GM23338 (cell line): Measurements from ENCODE around the gene NFATC2IP. TPM values are rescaled to one million over a fixed set of nuclear protein-coding genes. Genes with fewer than 3 reads are reported as not detected.

Source experiments
- ATAC-seq: fragments of 200-7000 bp; cut with Tn5 transposase; 3 replicates; pipeline ENCODE4 v1.9.1; 2020
- DNase-seq: peaks from one replicate; pipeline ENCODE4 v3.0.0-alpha.2; 2015; ENCODE audit warnings: low spot score
- H2AFZ ChIP-seq: fragments of 200-600 bp; sonication (generic); 2 replicates; pipeline ENCODE4 v1.8.0; 2016; ENCODE audit warnings: antibody characterized with exemption, mild to moderate bottlenecking, moderate library complexity
- H3F3A ChIP-seq: fragments of 200-600 bp; sonication (generic); replicated peaks from 2 replicates; pipeline ENCODE4 v1.8.0; 2017; ENCODE audit warnings: antibody characterized with exemption, mixed run types, low read depth
- H3K27ac ChIP-seq: fragments of 200-600 bp; sonication (generic); 2 replicates; pipeline ENCODE4 v1.6.1; 2016; ENCODE audit warnings: low read depth
- H3K27me3 ChIP-seq: fragments of 200-600 bp; sonication (generic); 2 replicates; pipeline ENCODE4 v1.8.0; 2016; ENCODE audit warnings: mild to moderate bottlenecking, mixed run types, moderate library complexity; ENCODE audit not compliant: insufficient read depth
- H3K36me3 ChIP-seq: fragments of 200-600 bp; sonication (generic); 2 replicates; pipeline ENCODE4 v1.8.0; 2016; ENCODE audit warnings: mild to moderate bottlenecking; ENCODE audit not compliant: insufficient read depth
- H3K4me1 ChIP-seq: fragments of 200-600 bp; sonication (generic); 2 replicates; pipeline ENCODE4 v1.8.0; 2016; ENCODE audit warnings: mild to moderate bottlenecking, moderate library complexity; ENCODE audit not compliant: insufficient read depth
- H3K4me2 ChIP-seq: fragments of 200-600 bp; sonication (generic); 2 replicates; pipeline ENCODE4 v1.7.1; 2017; ENCODE audit warnings: mixed run types
- H3K4me3 ChIP-seq: fragments of 200-600 bp; sonication (generic); 2 replicates; pipeline ENCODE4 v1.6.1; 2016; ENCODE audit warnings: mixed run types
- H3K79me2 ChIP-seq: fragments of 200-600 bp; sonication (generic); replicated peaks from 2 replicates; pipeline ENCODE4 v1.8.0; 2017; ENCODE audit warnings: mild to moderate bottlenecking; ENCODE audit not compliant: insufficient read depth
- H3K9me2 ChIP-seq: fragments of 200-600 bp; sonication (generic); 2 replicates; pipeline ENCODE4 v1.8.0; 2017; ENCODE audit not compliant: insufficient read depth
- H4K20me1 ChIP-seq: fragments of 200-600 bp; sonication (generic); replicated peaks from 2 replicates; pipeline ENCODE4 v1.8.0; 2017; ENCODE audit warnings: mild to moderate bottlenecking; ENCODE audit not compliant: insufficient read depth
- H3K27ac Mint-ChIP-seq: 2 replicates; pipeline ENCODE4 v1.8.0; 2020; ENCODE audit warnings: inconsistent platforms, mild to moderate bottlenecking, moderate library complexity, mixed read lengths
- H3K27me3 Mint-ChIP-seq: 3 replicates; pipeline ENCODE4 v1.8.0; 2022; ENCODE audit warnings: low read depth, mild to moderate bottlenecking, moderate library complexity, mixed read lengths, inconsistent platforms; ENCODE audit not compliant: insufficient read depth, poor library complexity
- H3K36me3 Mint-ChIP-seq: 3 replicates; pipeline ENCODE4 v1.8.0; 2021; ENCODE audit warnings: low read depth, mild to moderate bottlenecking, inconsistent platforms, moderate library complexity, mixed read lengths
- H3K4me1 Mint-ChIP-seq: 3 replicates; pipeline ENCODE4 v1.8.0; 2020; ENCODE audit warnings: mild to moderate bottlenecking, inconsistent platforms, mixed read lengths
- H3K4me3 Mint-ChIP-seq: 3 replicates; pipeline ENCODE4 v1.8.0; 2021; ENCODE audit warnings: moderate library complexity, mild to moderate bottlenecking, inconsistent platforms, mixed read lengths
- H3K9me3 Mint-ChIP-seq: 3 replicates; pipeline ENCODE4 v1.8.0; 2020; ENCODE audit warnings: moderate library complexity, mild to moderate bottlenecking, inconsistent platforms, mixed read lengths
- CREB1 ChIP-seq: fragments of 250-450 bp; sonication (Bioruptor Pico); IDR thresholded peaks from 2 replicates; pipeline ENCODE4 v1.5.0; 2020; ENCODE audit warnings: low read depth, mild to moderate bottlenecking, moderate library complexity
- EZH2 ChIP-seq: fragments of 200-600 bp; sonication (generic); IDR thresholded peaks from one replicate; pipeline ENCODE4 v1.8.0; 2017; ENCODE audit warnings: antibody characterized with exemption, mild to moderate bottlenecking, low read depth; ENCODE audit not compliant: unreplicated experiment
- EZH2phosphoT487 ChIP-seq: fragments of 200-600 bp; sonication (generic); IDR thresholded peaks from one replicate; pipeline ENCODE4 v1.8.1; 2018; ENCODE audit warnings: antibody characterized with exemption; ENCODE audit not compliant: unreplicated experiment
- JUNB ChIP-seq: IDR thresholded peaks from one replicate; pipeline ENCODE4 v1.6.1; 2016; ENCODE audit warnings: antibody characterized with exemption; ENCODE audit not compliant: unreplicated experiment
- NANOG ChIP-seq: IDR thresholded peaks from 2 replicates; pipeline ENCODE4 v1.6.1; 2016; ENCODE audit warnings: antibody characterized with exemption, borderline replicate concordance
- POLR2AphosphoS5 ChIP-seq: IDR thresholded peaks from 2 replicates; pipeline ENCODE4 v1.6.1; 2016; ENCODE audit warnings: antibody characterized with exemption, low read depth
- STAT1 ChIP-seq: IDR thresholded peaks from one replicate; pipeline ENCODE4 v1.6.1; 2016; ENCODE audit warnings: antibody characterized with exemption; ENCODE audit not compliant: unreplicated experiment
- ZNF114 ChIP-seq: fragments of 250-450 bp; sonication (Bioruptor Pico); IDR thresholded peaks from 2 replicates; pipeline ENCODE4 v1.5.0; 2020; ENCODE audit warnings: mild to moderate bottlenecking, moderate library complexity
- ZNF331 ChIP-seq: fragments of 250-450 bp; sonication (Bioruptor Pico); IDR thresholded peaks from 2 replicates; pipeline ENCODE4 v1.5.0; 2020; ENCODE audit warnings: low read depth, mild to moderate bottlenecking, moderate library complexity
- polyA plus RNA-seq: library from polyadenylated mRNA; unstranded; fragments of >200 nt; fragmentation: Nextera tagmentation; extraction: Ambion mirVana; gene quantifications from 2 replicates; pipeline ENCODE4 v1.2.1, GENCODE V29; 2016
- total RNA-seq: library from RNA; depleted of rRNA; stranded (reverse); fragments of >200 nt; shearing (Covaris generic); gene quantifications from 2 replicates; pipeline ENCODE4 v1.2.3, GENCODE V29; 2014
- TF ChIP-seq, protein P1 (sequence below): IDR thresholded peaks from one replicate; pipeline ENCODE4 v1.6.1; 2018; ENCODE audit warnings: antibody characterized with exemption; ENCODE audit not compliant: unreplicated experiment
- TF ChIP-seq, protein P2 (sequence below): fragments of 250-450 bp; sonication (Bioruptor Pico); IDR thresholded peaks from 2 replicates; pipeline ENCODE4 v1.5.0; 2020; ENCODE audit warnings: mild to moderate bottlenecking, moderate library complexity
- TF ChIP-seq, protein P3 (sequence below): IDR thresholded peaks from 2 replicates; pipeline ENCODE4 v1.6.1; 2016; ENCODE audit warnings: antibody characterized with exemption
- TF ChIP-seq, protein P4 (sequence below), 2 experiments: fragments of 200-600 bp in 1 of 2; sonication (generic) in 1 of 2; conservative IDR thresholded peaks; 2 replicates each; pipeline versions ENCODE4 v1.5.1 to v1.6.1; 2016 to 2017; ENCODE audit warnings: antibody characterized with exemption in 2 of 2, low read depth in 2 of 2, mild to moderate bottlenecking in 2 of 2, moderate library complexity in 1 of 2

NFATC2IP gene
- total and polyA plus RNA-seq, 2 experiments from 2014 or later: 23.5 to 65.4 TPM

DNA sequence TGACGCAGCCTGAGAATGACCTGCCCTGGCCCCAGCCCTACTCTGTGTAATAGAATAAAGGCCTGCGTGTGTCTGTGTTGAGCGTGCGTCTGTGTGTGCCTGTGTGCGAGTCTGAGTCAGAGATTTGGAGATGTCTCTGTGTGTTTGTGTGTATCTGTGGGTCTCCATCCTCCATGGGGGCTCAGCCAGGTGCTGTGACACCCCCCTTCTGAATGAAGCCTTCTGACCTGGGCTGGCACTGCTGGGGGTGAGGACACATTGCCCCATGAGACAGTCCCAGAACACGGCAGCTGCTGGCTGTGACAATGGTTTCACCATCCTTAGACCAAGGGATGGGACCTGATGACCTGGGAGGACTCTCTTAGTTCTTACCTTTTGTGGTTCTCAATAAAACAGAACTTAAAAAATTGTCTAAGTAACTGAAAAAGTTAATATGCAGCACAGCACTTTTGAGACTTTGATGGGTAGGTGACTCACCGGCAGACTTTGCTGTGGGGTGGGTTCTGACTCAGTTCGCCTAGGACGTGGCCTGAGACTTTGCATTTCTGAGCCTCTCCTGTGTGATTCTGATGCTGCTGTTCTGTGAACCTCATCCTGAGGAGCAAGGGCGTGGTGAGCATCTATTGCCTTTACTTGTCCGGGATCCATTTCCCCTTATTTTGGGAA, 39.8 kb downstream of the NFATC2IP start:
- no peaks in the 10 kb centered on the region for H3F3A ChIP-seq
- H3K9me3 Mint-ChIP-seq: no peaks in the 10 kb centered on the region; the same call in 1 of the 3 replicates
- peaks cover 7% of the 10 kb centered on the region for H3K36me3 Mint-ChIP-seq
- H3K27ac ChIP-seq: no peak overlapping the region
- no peak overlapping the region for H3K27ac Mint-ChIP-seq
- DNase-seq (no peak), ATAC-seq (no peak)
- H3K27me3 Mint-ChIP-seq: peaks cover 7% of the 10 kb centered on the region
- no peaks in the 10 kb centered on the region for H4K20me1 ChIP-seq
- H3K4me3 Mint-ChIP-seq: no peak overlapping the region
- no peak overlapping the region for H2AFZ ChIP-seq
- TF ChIP-seq ZNF331 (CRISPR knock-in tag) (no peak), STAT1 (no peak), EZH2 (no peak), JUNB (no peak), CREB1 (CRISPR knock-in tag) (no peak), NANOG (no peak), EZH2phosphoT487 (no peak), POLR2AphosphoS5 (no peak), ZNF114 (CRISPR knock-in tag) (no peak)
- TF ChIP-seq, protein P1, sequence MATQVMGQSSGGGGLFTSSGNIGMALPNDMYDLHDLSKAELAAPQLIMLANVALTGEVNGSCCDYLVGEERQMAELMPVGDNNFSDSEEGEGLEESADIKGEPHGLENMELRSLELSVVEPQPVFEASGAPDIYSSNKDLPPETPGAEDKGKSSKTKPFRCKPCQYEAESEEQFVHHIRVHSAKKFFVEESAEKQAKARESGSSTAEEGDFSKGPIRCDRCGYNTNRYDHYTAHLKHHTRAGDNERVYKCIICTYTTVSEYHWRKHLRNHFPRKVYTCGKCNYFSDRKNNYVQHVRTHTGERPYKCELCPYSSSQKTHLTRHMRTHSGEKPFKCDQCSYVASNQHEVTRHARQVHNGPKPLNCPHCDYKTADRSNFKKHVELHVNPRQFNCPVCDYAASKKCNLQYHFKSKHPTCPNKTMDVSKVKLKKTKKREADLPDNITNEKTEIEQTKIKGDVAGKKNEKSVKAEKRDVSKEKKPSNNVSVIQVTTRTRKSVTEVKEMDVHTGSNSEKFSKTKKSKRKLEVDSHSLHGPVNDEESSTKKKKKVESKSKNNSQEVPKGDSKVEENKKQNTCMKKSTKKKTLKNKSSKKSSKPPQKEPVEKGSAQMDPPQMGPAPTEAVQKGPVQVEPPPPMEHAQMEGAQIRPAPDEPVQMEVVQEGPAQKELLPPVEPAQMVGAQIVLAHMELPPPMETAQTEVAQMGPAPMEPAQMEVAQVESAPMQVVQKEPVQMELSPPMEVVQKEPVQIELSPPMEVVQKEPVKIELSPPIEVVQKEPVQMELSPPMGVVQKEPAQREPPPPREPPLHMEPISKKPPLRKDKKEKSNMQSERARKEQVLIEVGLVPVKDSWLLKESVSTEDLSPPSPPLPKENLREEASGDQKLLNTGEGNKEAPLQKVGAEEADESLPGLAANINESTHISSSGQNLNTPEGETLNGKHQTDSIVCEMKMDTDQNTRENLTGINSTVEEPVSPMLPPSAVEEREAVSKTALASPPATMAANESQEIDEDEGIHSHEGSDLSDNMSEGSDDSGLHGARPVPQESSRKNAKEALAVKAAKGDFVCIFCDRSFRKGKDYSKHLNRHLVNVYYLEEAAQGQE: no peak
- TF ChIP-seq, protein P2, sequence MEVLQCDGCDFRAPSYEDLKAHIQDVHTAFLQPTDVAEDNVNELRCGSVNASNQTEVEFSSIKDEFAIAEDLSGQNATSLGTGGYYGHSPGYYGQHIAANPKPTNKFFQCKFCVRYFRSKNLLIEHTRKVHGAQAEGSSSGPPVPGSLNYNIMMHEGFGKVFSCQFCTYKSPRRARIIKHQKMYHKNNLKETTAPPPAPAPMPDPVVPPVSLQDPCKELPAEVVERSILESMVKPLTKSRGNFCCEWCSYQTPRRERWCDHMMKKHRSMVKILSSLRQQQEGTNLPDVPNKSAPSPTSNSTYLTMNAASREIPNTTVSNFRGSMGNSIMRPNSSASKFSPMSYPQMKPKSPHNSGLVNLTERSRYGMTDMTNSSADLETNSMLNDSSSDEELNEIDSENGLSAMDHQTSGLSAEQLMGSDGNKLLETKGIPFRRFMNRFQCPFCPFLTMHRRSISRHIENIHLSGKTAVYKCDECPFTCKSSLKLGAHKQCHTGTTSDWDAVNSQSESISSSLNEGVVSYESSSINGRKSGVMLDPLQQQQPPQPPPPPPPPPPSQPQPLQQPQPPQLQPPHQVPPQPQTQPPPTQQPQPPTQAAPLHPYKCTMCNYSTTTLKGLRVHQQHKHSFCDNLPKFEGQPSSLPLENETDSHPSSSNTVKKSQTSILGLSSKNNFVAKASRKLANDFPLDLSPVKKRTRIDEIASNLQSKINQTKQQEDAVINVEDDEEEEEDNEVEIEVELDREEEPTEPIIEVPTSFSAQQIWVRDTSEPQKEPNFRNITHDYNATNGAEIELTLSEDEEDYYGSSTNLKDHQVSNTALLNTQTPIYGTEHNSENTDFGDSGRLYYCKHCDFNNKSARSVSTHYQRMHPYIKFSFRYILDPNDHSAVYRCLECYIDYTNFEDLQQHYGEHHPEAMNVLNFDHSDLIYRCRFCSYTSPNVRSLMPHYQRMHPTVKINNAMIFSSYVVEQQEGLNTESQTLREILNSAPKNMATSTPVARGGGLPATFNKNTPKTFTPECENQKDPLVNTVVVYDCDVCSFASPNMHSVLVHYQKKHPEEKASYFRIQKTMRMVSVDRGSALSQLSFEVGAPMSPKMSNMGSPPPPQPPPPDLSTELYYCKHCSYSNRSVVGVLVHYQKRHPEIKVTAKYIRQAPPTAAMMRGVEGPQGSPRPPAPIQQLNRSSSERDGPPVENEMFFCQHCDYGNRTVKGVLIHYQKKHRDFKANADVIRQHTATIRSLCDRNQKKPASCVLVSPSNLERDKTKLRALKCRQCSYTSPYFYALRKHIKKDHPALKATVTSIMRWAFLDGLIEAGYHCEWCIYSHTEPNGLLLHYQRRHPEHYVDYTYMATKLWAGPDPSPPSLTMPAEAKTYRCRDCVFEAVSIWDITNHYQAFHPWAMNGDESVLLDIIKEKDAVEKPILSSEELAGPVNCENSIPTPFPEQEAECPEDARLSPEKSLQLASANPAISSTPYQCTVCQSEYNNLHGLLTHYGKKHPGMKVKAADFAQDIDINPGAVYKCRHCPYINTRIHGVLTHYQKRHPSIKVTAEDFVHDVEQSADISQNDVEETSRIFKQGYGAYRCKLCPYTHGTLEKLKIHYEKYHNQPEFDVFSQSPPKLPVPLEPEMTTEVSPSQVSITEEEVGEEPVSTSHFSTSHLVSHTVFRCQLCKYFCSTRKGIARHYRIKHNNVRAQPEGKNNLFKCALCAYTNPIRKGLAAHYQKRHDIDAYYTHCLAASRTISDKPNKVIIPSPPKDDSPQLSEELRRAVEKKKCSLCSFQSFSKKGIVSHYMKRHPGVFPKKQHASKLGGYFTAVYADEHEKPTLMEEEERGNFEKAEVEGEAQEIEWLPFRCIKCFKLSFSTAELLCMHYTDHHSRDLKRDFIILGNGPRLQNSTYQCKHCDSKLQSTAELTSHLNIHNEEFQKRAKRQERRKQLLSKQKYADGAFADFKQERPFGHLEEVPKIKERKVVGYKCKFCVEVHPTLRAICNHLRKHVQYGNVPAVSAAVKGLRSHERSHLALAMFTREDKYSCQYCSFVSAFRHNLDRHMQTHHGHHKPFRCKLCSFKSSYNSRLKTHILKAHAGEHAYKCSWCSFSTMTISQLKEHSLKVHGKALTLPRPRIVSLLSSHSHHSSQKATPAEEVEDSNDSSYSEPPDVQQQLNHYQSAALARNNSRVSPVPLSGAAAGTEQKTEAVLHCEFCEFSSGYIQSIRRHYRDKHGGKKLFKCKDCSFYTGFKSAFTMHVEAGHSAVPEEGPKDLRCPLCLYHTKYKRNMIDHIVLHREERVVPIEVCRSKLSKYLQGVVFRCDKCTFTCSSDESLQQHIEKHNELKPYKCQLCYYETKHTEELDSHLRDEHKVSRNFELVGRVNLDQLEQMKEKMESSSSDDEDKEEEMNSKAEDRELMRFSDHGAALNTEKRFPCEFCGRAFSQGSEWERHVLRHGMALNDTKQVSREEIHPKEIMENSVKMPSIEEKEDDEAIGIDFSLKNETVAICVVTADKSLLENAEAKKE (CRISPR knock-in tag): no peak
- TF ChIP-seq, protein P3, sequence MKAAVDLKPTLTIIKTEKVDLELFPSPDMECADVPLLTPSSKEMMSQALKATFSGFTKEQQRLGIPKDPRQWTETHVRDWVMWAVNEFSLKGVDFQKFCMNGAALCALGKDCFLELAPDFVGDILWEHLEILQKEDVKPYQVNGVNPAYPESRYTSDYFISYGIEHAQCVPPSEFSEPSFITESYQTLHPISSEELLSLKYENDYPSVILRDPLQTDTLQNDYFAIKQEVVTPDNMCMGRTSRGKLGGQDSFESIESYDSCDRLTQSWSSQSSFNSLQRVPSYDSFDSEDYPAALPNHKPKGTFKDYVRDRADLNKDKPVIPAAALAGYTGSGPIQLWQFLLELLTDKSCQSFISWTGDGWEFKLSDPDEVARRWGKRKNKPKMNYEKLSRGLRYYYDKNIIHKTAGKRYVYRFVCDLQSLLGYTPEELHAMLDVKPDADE: no peak
- TF ChIP-seq, protein P4, sequence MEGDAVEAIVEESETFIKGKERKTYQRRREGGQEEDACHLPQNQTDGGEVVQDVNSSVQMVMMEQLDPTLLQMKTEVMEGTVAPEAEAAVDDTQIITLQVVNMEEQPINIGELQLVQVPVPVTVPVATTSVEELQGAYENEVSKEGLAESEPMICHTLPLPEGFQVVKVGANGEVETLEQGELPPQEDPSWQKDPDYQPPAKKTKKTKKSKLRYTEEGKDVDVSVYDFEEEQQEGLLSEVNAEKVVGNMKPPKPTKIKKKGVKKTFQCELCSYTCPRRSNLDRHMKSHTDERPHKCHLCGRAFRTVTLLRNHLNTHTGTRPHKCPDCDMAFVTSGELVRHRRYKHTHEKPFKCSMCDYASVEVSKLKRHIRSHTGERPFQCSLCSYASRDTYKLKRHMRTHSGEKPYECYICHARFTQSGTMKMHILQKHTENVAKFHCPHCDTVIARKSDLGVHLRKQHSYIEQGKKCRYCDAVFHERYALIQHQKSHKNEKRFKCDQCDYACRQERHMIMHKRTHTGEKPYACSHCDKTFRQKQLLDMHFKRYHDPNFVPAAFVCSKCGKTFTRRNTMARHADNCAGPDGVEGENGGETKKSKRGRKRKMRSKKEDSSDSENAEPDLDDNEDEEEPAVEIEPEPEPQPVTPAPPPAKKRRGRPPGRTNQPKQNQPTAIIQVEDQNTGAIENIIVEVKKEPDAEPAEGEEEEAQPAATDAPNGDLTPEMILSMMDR (conservative IDR thresholded peaks at IDR 0.05; ENCODE audit: low read depth in 2 of 2): no peak
- no peaks in the 10 kb centered on the region for H3K4me1 Mint-ChIP-seq
- no peaks in the 10 kb centered on the region for H3K79me2 ChIP-seq
- no peaks in the 10 kb centered on the region for H3K27me3 ChIP-seq
- no peaks in the 10 kb centered on the region for H3K9me2 ChIP-seq
- H3K4me1 ChIP-seq: no peaks in the 10 kb centered on the region
- H3K36me3 ChIP-seq: 0 out of 2 replicates have a peak, but pooled peaks cover 4% of the 10 kb centered on the region
- no peak overlapping the region for H3K4me3 ChIP-seq
- no peak overlapping the region for H3K4me2 ChIP-seq
